Measurements from ENCODE around the gene IL9.

IL9 gene

DNA sequence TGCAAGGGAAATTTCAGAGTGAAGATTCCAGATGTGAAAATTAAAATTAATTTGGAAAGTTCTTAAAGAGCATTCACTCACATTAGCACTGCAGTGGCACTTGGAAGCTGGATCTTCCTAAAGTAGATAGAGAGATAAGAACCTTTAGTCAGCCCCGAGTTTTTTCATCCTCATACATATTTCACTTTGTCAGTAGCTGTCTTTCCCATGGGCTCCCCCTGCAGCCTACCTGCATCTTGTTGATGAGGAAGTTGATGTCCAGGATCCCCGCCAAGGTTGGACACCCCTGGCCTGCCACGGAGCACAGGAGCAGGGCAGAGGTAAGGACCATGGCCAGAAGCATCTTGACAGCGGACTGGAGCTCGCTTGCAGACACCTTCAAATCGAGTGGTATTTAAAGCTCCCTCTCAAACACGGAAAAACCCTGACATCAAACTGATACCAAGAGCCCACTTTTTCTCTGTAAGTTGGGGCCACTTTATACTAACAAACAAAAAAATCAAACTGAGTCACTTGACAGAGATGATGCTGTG lies at the start of gene IL9:
Gene IL9 (minus strand): TSS at position 368 of the 533 bp plus-strand sequence. CDS start 25 bp downstream, at position 343.
- no peak for DNase-seq

DNA sequence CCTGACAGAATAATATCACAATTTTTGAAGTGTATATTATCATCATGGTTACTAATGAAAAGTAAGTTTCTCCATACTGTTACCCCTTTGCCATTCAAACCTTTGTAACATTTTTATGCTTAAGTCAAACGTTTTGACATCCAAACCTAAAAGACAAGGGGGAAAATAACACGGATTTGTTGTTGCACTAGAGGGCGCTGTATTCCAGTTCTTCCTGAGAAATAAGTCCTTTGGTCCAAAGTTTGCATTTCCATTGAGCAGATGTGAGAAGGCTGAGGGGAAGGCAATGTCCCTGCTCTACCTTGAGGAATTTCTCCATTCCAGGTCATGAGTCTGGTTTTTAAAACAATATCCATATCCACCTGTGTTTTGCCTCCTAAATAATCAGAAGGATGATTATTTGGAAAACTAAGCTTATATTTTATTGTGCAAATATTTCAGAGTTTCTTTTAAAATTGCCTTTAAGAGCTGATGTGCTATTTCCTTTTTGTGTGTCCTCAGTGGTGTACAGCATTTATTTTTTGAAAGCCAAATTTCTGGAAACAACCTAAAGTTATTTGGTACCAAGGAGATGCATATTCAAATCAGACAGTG lies 49.4 kb upstream of the IL9 start:
- DNase-seq = peak; percentile 75 to 88

DNA sequence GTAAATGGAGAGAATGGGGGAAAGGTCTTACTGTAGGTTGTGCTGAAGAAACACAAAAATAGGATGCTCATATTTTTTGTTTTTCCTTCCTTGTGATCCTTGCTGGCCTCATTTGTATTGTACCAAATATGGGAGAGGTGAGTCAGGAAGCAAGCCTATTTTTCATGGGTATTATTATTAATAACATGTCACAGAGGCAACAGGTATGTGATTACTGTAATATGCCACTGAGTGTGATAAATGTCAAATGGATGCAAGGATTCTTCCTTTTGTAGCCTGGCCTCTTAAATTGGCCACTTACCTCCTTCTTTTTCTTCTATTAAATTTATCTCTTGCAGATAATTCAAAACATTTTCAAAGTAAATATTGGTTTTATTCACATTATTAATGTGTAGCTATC lies 48.9 kb upstream of the IL9 start:
- DNase-seq = no peak

DNA sequence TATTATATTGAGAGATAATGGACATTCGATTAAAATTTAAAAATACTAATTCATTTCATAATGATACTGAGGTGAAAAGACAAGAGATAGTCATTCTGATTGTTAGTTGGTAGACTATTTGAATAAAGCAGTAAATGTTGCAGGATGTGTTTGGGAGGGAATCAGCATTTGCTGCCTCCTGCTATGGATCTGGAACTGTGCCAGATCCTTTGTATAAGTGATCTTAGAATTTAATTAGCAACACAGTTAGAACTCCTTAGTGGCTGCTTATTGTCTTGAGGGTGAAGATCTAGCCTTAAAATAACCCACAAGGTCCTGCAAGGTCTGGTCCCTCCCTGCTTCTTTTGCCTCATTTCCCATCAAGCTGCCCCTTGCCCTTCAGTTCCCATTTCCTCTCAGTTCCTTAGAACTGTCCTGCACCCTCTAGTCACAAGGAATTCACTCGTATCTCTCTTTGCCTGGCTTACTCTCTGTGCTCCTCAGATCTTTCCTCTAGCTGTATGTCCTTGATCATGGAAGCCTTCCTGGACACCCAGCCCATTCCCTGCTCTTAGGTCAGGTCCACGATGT lies 46.6 kb upstream of the IL9 start:
- no peak for DNase-seq

DNA sequence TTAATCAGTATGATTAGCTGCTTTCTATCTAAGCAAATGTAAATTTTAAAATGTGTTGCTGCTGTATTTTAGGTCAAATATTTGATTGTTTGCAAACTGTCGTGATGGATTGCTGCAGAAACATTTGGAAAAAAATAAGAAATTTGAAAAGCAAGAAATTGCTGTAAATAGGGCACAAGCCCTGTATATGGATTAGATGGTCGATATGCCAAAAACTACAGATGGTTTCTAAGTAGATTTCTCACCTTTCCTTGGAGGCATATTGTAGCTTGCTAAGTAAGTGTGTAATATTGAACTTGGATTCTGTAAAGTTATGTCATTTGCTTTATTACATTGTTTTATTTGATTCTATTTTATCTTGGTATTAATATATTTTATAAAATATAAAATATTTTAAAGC lies 46.1 kb upstream of the IL9 start:
- DNase-seq = no peak

DNA sequence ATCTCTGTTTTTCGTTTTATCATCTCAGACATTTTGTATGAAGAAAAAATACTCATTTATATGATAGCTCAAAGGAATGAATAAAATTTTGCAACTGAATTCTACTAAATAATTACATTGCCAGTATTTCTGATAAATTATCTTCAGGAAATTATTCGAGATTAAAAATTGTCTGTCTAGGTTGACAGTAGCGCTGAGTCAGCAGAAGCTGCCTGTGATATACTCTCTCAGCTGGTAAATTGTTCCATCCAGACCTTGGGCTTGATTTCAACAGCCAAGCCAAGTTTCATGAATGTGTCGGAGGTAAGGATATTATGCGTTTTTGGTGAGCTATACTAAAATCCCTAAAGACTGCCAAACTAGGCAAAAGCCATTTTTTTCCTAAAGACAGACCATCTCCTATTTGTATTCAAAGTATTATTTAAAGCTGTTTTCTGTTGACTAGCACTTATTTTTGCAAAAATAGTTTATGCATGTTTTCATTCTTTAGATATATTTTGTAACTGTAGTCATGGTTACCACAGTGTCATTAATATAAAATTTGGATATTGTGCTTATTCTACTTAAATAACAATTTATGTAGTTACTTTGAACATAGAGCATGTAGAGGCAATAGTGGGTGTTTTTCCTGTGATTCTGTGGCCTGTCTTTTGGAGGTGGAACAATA lies 41.7 kb upstream of the IL9 start:
- no peak for DNase-seq

DNA sequence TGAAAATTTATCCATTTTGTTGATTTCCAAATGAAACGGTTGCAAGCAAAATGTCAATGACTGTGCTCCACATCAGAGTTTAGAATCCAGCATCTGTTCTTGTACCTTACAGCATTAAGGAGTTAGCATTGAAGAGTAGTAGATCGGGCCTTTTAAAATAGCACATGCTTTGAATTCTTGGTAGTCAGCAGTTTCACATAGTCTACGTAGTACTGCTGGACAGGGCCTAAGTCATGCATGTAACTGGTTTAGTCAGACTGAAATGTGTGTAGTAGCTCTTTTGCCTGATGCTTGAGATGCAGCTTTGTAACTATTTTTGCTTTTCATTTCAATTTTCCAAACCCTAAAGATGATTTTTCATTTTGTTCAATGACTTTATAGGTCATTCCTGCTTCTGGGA lies 39.3 kb upstream of the IL9 start:
- no peak for DNase-seq

DNA sequence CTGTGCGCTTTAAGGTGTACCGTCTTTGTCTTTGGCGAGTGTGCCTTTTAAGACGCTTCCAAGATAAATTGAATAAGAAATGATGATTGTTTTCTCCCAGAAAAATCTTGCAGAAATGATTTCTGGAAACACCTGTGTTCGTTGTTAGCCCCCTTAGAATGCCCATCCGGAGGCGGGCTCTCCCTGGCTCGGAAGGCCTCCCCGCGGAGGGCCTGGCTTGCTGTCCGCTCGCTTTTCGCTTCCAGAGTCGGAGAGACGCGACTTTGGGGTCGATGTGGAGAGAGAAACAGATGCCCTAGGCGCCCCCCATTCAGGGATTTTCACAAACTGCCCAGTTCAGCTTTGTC lies 35.3 kb upstream of the IL9 start:
- no peak for DNase-seq

DNA sequence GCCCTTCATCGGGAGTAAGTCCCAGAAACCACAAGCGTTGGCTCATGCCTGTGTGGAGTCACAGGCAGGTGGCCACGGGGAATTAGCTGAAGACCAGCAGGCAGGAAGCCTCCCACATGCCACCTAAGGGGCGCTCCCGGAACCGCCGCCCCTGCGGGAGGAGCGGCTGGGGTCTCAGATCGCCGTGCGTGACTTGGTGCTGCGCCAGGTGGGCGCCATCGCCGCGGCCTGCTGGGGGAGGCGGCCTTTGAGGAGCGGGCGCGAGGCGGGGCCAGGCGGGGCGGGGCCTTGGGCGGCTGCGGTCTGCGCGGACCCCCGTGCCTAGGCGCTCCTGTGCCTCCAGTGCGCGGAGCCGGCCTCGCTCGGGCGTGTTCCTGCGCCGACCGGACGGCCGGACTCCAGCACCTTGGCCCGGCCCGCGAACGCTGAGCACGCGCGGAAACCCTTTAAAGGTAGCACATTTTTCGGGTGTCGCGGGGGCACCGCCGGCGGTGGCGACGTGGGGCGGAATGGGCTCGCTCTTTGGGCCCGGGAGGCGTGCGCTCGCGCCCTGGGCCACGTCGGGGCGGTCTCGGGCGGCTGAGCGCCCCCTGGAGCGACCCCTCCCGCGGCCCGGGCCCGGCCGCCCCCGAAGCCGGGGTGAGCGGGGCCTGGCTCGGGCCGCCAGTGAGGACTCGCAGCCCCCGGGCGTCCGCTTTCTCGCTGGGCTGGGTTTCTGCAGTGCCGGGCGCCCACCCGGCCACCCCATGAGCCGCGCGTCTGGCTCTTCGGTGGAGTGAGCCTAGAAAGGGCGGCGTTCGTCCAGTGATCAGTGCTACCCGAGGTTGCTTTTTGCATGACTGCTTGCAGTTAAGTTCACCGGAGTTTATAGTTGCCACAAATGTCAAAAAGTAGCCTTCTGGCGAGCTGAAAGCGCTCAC lies 34.6 kb upstream of the IL9 start:
- DNase-seq = no peak

DNA sequence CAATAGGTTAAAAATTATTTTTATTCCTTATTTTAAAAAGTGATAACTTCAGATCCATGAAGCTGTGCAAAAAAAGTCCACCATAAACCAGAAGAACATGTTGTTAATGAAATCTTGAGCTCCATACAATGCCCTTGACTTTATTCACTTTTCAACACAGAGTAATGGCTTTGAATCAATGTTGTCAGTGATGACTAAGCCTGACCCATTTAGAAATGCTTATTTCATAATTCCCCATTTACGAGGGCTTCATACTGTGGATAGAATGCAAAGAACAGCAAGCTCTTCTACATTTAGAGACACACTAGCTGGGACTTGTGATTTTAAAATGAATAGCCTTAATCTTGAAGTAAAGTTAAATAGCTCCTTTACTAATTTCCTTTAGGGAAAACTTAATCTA lies 25.7 kb upstream of the IL9 start:
- DNase-seq = no peak

DNA sequence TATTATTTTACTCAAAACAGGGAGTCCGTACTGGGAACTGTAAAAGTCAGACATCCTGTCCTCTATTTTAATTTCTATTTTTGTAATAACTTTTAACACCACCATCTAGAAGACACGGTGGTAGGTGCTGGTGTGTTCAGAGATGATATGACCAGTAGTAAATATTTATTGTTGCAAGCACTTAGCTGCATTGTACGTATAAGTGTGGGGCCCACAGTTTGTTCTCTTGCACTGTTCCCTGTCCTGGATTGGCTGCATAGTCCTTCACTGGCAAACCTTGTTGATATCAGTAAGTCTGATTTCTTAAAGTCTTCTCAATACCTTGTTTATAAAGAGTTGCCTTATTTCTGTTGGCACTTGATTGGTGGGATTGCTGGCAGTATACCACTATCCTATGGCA lies 24.6 kb upstream of the IL9 start:
- DNase-seq = no peak

DNA sequence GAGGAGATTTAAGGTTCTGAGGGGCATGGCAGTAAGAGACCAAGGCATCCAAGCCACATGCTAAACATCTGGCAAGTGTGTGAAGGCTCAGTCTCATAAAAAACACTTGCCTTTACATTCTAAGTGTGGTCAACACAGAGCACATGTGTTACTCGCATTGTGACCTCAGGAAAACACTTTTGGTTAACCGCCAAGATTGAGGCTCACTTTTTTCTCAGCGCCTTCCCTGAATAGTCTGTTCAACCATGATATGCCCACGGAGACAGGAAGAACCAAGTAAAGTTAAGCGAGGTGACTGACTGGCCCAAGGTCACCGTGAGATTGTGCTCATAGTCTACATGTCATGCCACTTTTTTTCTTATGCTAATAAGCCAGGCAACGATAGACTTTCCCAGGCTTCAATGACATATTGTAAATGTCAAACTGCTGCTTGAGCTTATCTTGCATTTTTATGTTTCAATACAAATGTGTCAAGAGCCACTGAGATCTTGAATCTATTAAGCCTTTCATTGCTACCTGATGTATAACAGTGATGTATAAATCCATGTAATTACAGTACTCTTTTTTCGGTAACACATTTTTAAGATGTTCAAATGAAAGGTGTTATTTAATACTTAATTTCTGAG lies 21.1 kb upstream of the IL9 start:
- no peak for DNase-seq

DNA sequence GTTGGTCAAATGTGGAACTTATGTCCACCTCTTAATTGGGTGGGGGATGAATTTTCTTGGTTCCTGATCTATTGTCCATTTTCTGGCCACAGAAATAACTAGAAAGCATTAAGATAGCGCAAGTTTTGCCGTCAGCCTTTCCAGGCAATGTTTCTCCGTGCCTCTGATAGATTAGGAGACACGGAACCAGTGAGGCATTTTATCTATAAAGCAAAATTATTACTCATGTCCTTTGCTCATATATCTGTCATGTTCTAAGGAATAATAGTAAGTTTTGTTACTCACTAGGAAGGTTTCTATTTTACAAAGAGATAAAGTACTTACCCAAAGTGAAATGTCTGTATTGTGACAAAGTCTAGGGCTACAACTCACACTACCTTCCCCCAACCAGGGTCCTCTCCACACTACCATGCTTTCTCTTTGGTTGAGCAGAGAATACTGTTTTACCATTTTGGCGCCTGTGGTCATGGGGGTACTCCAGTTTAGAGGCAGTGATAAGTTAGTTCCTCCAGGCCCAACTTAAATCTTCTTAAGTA lies 19.9 kb upstream of the IL9 start:
- DNase-seq = no peak

DNA sequence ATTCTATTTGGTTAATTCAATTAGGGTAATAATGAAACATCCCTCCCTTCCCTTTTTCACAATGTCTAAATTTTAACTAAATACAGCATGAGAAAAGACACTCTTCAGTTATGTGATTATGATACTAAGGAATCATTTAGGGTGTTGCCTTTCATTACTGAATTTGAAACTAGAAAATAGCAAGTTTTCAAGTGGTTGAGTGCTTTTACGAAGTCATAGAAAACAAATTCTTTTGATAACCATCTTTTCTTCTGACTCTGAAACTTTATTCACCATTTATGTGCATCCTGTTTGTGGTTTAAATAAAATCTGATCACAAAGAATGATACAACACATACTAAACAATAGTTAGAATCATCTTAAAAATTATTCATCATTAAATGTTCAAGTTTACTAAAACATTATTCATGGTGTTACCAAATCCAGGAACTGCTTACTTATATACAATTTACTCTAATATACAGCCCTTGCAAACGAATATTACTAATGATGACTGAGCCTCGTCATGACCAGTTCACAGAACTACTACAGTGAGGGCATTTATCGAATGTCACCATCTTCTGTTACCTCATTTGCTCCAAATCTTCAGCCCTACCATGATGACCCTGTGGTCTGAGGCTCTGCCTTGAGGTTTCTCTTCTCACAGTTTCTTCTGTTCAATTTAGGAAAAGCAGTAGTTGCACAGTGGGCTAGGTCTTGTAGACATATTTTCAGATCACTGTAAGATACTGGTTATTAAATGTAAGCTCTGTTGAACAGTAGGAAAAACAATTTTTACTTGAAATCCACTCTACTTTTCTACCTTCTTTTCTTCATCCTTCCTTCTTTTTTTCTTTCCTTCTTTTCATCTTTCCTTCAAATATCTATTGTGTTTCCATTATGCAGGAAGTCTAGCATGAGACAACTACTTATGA lies 18.3 kb upstream of the IL9 start:
- no peak for DNase-seq

DNA sequence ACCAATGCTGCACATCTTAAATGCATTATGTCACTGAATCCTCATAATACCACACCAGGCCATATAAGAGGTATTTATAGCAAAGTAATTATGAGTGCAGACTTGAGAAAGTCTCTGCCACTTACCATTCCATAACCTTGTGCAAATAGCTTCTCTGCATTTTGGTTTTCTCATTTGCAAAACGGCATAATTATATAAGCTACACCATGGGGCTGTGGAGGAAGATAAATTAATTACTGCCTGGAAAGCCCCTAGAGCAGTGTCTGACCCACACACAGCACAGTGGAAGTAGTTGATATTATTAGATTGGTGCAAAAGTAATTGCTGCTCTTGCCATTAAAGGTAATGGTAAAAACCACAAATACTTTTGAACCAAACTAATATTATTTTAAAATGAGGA lies 9.5 kb upstream of the IL9 start:
- no peak for DNase-seq

DNA sequence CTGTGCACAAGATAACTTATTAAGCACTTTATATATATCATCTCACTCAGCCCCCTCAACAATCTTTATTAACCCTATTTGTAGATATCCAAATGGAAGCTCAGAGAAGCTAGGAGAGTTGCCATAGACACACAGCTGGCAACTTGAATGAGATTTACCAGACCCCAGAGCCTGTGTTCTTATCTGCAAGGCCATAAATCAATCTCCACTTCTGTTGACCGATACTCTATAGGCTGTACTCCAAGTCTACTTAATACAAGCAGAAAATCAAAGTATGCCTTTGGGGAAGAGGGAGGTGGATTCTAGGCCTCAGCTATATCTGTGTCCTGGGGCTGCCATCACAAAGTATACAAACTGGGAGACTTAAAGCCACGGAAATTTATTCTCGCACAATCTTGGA lies 6.0 kb upstream of the IL9 start:
- no peak for DNase-seq

DNA sequence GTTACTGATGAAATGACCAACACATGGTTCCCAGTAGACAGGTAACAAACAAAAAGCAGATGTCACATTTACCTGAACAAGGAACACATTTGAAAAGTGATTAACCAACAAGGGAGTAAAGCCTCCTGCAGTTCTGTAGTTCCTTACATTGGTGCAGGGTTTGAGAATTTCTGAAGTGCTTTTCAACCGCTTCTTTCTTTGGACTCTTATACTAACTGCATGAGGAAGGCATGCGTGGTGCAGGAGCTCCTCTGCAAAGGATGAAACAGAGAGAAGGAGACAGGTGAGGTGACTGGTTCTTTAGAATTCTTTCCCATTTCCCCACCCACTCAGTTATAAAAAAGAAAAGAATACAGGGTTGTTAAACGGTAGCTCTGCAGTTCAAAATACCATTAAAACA lies 4.6 kb upstream of the IL9 start:
- no peak for DNase-seq

DNA sequence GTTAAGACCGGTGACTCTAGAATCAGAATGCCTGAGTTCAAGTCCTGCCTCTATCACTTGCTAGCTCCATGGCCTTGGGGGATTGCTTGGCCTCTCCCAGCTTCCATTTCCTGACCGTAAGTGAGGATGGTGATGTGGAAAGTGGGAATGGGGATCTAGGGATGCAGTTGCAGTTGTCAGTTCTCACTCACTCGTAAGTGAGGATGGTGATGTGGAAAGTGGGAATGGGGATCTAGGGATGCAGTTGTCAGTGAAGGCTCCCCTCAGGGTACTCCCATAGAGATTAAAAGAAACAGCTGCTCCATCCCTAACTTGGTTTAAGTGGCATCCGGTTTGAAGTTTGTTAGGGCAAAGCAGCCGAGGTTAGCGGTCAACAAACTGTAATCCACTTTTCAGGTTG lies 3.0 kb upstream of the IL9 start:
- DNase-seq = no peak

DNA sequence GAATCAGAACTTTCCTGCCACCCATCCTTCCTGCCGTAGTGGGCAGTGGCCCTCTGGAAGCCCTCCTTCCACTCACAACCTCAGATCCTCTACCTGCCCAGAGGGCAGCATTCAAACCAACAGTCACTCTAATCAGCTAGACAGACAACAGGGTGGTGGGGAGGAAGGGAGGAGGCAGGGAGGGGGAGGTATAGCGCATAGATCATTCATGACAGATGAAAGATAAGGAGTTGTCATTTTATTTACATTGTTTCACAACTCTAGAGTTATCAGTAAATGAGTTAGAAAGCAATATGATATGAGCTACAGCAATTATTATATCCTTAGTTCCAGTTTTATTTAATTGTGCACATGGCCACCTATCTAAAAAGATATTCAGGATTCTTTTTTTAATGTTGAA lies 852 bp downstream of the IL9 start:
- DNase-seq = no peak

DNA sequence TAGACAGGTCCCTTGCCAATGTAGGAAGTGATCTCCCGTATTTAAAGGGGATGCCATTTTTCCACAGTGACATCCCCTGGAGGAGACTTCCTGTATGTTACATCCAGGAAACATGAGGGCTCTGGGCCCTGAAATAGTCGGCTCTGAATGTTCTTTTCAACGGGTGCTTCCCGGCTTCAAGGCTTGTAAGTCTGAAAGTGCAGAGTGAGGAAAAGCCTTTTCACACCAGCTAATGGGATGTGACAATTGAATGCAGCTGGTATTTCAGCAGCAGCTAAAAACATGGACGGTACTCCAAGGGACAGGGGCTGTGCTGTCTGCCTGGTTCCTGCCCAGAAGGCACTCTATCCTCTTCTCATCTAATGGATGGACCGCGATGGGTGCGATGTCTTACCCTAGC lies 1.4 kb downstream of the IL9 start:
- DNase-seq = no peak

DNA sequence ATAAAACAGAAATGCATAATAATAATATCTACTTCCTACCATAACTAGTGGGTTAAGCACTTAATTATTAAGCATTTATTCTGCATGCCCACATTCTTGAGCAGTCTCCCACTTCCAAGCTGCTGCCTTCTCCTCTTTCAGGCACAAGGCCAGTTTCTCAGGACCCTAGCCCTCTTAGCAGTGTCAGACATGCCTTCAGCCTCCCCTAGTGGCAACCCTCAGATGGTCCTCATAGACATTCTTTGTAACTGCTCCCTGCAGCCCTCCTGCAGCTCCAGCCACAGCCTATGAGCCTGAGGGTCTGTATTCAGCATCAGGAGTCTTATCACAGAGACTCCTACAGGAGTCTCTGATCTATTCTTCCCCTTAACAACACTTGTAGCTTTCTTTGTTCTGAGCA lies 3.9 kb downstream of the IL9 start:
- DNase-seq = peak; percentile 3 to 11

DNA sequence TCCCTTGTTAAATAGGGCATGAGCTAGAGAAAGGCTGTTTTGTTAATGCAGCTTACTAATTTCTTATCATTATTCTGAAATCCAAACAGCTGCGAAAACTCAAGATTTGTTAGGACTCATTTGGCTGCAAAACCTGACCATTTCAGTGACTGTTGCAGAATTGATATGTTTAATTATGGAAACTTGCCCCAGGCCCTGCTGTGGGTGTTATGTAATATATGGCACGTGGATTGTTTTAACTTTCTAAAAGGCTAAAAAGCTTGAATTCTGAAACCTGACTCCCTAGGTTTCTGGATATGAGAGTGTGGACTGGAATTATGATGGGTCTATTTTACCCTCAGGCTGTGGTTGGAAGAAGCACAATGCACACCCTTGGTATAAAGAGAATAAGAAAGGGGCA lies 4.4 kb downstream of the IL9 start:
- no peak for DNase-seq
